GOT3 (cell line): Measurements from ENCODE around the gene TM9SF4.
"Not testable (repeated sequence)": the region's sequence is repeated elsewhere in the genome, so short reads cannot be mapped to it uniquely, and the experiment has no call there.

Experiments used
- DNase-seq: peaks from one replicate; lab custom pipeline; 2025; ENCODE audit warnings: mixed read lengths; lab: John Stamatoyannopoulos, UW

The TM9SF4 gene

GRCh38 chr20:32158943-32159660, 49.6 kb downstream of the TM9SF4 start:
- no peak for DNase-seq

- DNase-seq, result no peak
Observed at GRCh38 chr20:32159766-32160221, 50.3 kb downstream of the TM9SF4 start.

- no peak for DNase-seq
Observed at GRCh38 chr20:32160341-32160740, 50.8 kb downstream of the TM9SF4 start.

- DNase-seq, result no peak
Observed at GRCh38 chr20:32162351-32162750, 52.8 kb downstream of the TM9SF4 start.

GRCh38 chr20:32163951-32164350, 54.4 kb downstream of the TM9SF4 start:
- no peak for DNase-seq

GRCh38 chr20:32164984-32165735, 55.6 kb downstream of the TM9SF4 start:
- no peak for DNase-seq

- DNase-seq, result no peak
Observed at GRCh38 chr20:32165836-32166545, 56.5 kb downstream of the TM9SF4 start.

- no peak for DNase-seq
Observed at GRCh38 chr20:32167552-32167951, 58.0 kb downstream of the TM9SF4 start.

- DNase-seq, result no peak
Observed at GRCh38 chr20:32168184-32168910, 58.8 kb downstream of the TM9SF4 start.

- not testable (repeated sequence) for DNase-seq
Observed at GRCh38 chr20:32177696-32178095, 68.2 kb downstream of the TM9SF4 start.

GRCh38 chr20:32179515-32179914, 70.0 kb downstream of the TM9SF4 start:
- DNase-seq, result no peak

GRCh38 chr20:32179934-32180333, 70.4 kb downstream of the TM9SF4 start:
- no peak for DNase-seq

GRCh38 chr20:32181606-32182005, 72.1 kb downstream of the TM9SF4 start:
- DNase-seq, result no peak

- no peak for DNase-seq
Observed at GRCh38 chr20:32183947-32184635, 74.6 kb downstream of the TM9SF4 start.

- DNase-seq, result no peak
Observed at GRCh38 chr20:32184961-32185603, 75.6 kb downstream of the TM9SF4 start.

GRCh38 chr20:32186506-32186905, 77.0 kb downstream of the TM9SF4 start:
- no peak for DNase-seq

- no peak for DNase-seq
Observed at GRCh38 chr20:32188376-32189122, 79.0 kb downstream of the TM9SF4 start.

- DNase-seq, result no peak
Observed at GRCh38 chr20:32189123-32189410, 79.6 kb downstream of the TM9SF4 start.

GRCh38 chr20:32189691-32190615, 80.4 kb downstream of the TM9SF4 start:
- no peak for DNase-seq
